Transverse colon (tissue), 4 donors: ENCODE measurements around the gene TBL1X. TPM values are rescaled to one million over a fixed set of nuclear protein-coding genes. Genes with fewer than 3 reads are reported as not detected.

Experiments
- DNase-seq: peaks from one replicate; pipeline ENCODE4 v3.0.0-alpha.2; 2019
- H3K27ac ChIP-seq, 4 donors: fragments of 200-600 bp; sonication (generic); 2 replicates each; pipeline ENCODE4 v1.5.1; 2016 to 2018; ENCODE audit warnings: inconsistent platforms in 4 of 4
- H3K27me3 ChIP-seq: fragments of 200-600 bp; sonication (generic); 2 replicates; pipeline ENCODE4 v1.5.1; 2017; ENCODE audit warnings: inconsistent platforms
- H3K36me3 ChIP-seq, 4 donors: fragments of 200-600 bp; sonication (generic); 2 replicates each; pipeline ENCODE4 v1.5.1; 2017 to 2019; ENCODE audit warnings: inconsistent platforms in 4 of 4
- H3K4me1 ChIP-seq, 4 donors: fragments of 200-600 bp; sonication (generic); 2 replicates each; pipeline ENCODE4 v1.5.1; 2017 to 2020; ENCODE audit warnings: inconsistent platforms in 4 of 4
- H3K4me3 ChIP-seq, 4 donors: fragments of 200-600 bp; sonication (generic); 1 replicate in 1 of 4; 2 replicates in 3 of 4; pipeline versions ENCODE4 v1.5.1 to v1.6.1; 2017 to 2019; ENCODE audit warnings: inconsistent platforms in 4 of 4
- H3K9me3 ChIP-seq, 2 donors: fragments of 200-600 bp; sonication (generic); 2 replicates each; pipeline ENCODE4 v1.5.1; 2017 to 2019; ENCODE audit warnings: inconsistent platforms in 2 of 2
- EP300 ChIP-seq: sonication (generic); formaldehyde crosslinking; IDR thresholded peaks from one replicate; pipeline ENCODE4 v1.6.1; 2017; ENCODE audit warnings: antibody characterized with exemption, low read depth
- POLR2A ChIP-seq: fragments of 450-650 bp; IDR thresholded peaks from one replicate; pipeline ENCODE4 v1.6.1; 2016; ENCODE audit warnings: antibody characterized with exemption, mild to moderate bottlenecking, moderate library complexity
- POLR2AphosphoS5 ChIP-seq, 3 donors: sonication (generic); formaldehyde crosslinking; IDR thresholded peaks; one replicate each; pipeline ENCODE4 v1.6.1; 2016; ENCODE audit warnings: antibody characterized with exemption in 3 of 3
- WGBS, 2 donors: methylation state at CpG; one replicate each; pipeline ENCODE4 v1.1.5; 2018; ENCODE audit warnings: low coverage in 1 of 2; 5-methylcytosine and 5-hydroxymethylcytosine counted together
- in situ Hi-C, 4 donors: fragments of 200-750 bp; cut with MboI; loops; one replicate each; pipeline versions ENCODE4 v1.15.0 to v1.15.1; 2017; ENCODE audit warnings: low sequenced_read_pairs in 3 of 4, low pct_ligation_motif_present in 1 of 4, low pct_unique_long_range_greater_than_20kb in 1 of 4
- intact Hi-C: fragments of 100-400 bp; cut with DNase I; formaldehyde crosslinking; loops from one replicate; pipeline ENCODE4 v1.15.1; 2023; ENCODE audit warnings: low total_unique reads
- total RNA-seq, 4 donors: library from RNA; depleted of rRNA; stranded (reverse); fragments of >200 nt; gene quantifications; one replicate each; pipeline ENCODE4 v1.1.0, GENCODE V29; 2016
- TF ChIP-seq, protein P1 (sequence below), 5 experiments: fragments of 200-600 bp in 3 of 5; fragments of 450-650 bp in 2 of 5; sonication (generic) in 3 of 5; IDR thresholded peaks; 1 replicate in 2 of 5; 2 replicates in 3 of 5; pipeline ENCODE4 v1.5.1; 2016 to 2017; ENCODE audit warnings: antibody characterized with exemption in 5 of 5, inconsistent platforms in 3 of 5, mild to moderate bottlenecking in 2 of 5, moderate library complexity in 1 of 5

TBL1X gene
- total RNA-seq, 4 donors from 2014 or later, result 3.4 to 16.8 (median 13.0) TPM

DNA sequence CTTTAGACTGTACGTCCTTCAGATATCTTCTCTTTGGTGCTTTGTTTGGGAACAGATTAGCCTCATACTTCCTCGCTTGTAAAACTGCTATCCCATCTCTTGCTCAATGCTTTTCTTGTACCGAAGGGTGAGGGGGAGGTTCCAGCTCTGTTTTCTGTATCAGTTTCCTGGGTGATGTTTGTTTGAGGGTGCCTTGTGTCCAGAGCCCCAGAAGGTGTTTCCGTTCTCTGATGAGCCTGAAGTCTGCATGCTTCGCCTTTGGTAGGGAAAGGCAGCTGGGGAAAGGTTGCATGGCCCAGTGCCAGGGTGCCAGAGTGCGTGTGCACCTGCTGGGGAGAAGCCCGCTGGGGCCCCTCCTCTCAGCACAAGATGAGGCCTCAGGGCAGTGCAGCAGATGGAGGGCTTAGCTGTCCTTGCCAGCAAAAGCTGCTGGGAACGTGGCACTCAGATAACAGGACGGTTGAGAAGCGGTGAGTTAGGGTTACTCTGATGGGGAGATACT, 73.7 kb downstream of the TBL1X start:
- WGBS, 2 donors, result 45 to 70% methylated on average over 3 to 10 of the region's 10 CpGs
- intact Hi-C loops, result no loop called here
- no peak for TF ChIP-seq POLR2AphosphoS5 (IDR thresholded peaks at IDR 0.05)
- TF ChIP-seq POLR2A, result no peak
- TF ChIP-seq, protein P1, sequence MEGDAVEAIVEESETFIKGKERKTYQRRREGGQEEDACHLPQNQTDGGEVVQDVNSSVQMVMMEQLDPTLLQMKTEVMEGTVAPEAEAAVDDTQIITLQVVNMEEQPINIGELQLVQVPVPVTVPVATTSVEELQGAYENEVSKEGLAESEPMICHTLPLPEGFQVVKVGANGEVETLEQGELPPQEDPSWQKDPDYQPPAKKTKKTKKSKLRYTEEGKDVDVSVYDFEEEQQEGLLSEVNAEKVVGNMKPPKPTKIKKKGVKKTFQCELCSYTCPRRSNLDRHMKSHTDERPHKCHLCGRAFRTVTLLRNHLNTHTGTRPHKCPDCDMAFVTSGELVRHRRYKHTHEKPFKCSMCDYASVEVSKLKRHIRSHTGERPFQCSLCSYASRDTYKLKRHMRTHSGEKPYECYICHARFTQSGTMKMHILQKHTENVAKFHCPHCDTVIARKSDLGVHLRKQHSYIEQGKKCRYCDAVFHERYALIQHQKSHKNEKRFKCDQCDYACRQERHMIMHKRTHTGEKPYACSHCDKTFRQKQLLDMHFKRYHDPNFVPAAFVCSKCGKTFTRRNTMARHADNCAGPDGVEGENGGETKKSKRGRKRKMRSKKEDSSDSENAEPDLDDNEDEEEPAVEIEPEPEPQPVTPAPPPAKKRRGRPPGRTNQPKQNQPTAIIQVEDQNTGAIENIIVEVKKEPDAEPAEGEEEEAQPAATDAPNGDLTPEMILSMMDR (IDR thresholded peaks at IDR 0.05), result no peak
- TF ChIP-seq EP300, result no peak
- DNase-seq, result peak; percentile 33
- Histone ChIP-seq H3K36me3 (no peaks in the 10 kb centered on the region), H3K27me3 (no peaks in the 10 kb centered on the region), H3K27ac (no peak overlapping the region), H3K4me3 (no peak overlapping the region), H3K4me1 (peaks cover 0 to 17% (median 0%) of the 10 kb centered on the region in 4 donors), H3K9me3 (no peaks in the 10 kb centered on the region)
- in situ Hi-C loops, result no loop called here

DNA sequence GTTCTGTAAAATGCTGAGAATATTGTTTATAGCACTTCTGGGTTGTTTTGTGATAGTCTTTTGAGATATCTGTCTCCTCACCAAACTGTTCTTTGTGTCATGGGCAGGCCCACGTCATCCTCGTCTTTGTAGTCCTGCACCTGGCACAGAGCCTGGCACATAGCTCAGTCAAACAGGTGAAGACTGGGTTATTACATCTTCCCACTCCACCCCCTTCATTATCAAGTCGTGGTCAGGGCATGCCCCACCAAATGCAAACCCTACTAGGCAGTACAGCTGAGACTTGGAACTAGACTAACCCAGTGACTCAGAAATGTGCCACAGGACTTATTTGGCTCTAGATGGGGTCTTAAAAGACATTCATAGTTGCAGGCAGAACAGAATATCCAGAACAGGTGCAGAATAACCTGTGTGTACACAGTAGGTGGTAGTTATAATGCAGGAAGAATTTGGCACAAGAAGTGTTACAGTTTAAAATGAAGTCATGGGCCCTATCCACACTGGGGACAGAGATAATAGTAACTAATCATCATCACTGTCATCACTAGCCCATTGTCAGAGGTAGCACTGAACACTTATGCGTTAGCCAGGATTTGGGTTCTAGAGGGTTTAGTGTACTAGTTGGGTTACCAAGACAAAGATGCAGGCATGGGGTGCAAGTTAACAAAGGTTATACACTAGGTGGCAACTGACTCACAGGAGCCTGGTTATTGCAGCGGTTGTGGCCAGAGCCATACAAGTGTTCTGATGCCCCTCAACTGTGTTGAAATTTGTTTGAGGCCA, 74.9 kb downstream of the TBL1X start:
- no peaks in the 10 kb centered on the region for H3K27me3 ChIP-seq
- intact Hi-C loops, result no loop called here
- no peak for DNase-seq
- H3K9me3 ChIP-seq, result no peaks in the 10 kb centered on the region
- TF ChIP-seq POLR2AphosphoS5 (IDR thresholded peaks at IDR 0.05), result no peak
- TF ChIP-seq POLR2A, result no peak
- no peak overlapping the region for H3K4me3 ChIP-seq
- no peak overlapping the region for H3K27ac ChIP-seq
- no peaks in the 10 kb centered on the region for H3K36me3 ChIP-seq
- WGBS, 2 donors, result 72% methylated on average over 5 of the region's 5 CpGs; no CpG with 5 or more reads in 1 of the 2 donors
- in situ Hi-C loops, result no loop called here
- peaks cover 0 to 13% (median 0%) of the 10 kb centered on the region in 4 donors for H3K4me1 ChIP-seq

- DNase-seq, result no peak
Measured at GRCh38 chrX:9542106-9542760, 77.4 kb downstream of the TBL1X start.

GRCh38 chrX:9542761-9543111, 77.9 kb downstream of the TBL1X start:
- DNase-seq, result no peak
- in situ Hi-C loops, result no loop called here
- Histone ChIP-seq H3K4me1 (peaks cover 0 to 8% (median 0%) of the 10 kb centered on the region in 4 donors), H3K36me3 (no peaks in the 10 kb centered on the region), H3K9me3 (no peaks in the 10 kb centered on the region), H3K4me3 (no peak overlapping the region), H3K27me3 (no peaks in the 10 kb centered on the region), H3K27ac (no peak overlapping the region)
- TF ChIP-seq POLR2AphosphoS5 (IDR thresholded peaks at IDR 0.05) (no peak), POLR2A (no peak), EP300 (no peak)
- TF ChIP-seq, protein P1 (IDR thresholded peaks at IDR 0.05), result no peak
- intact Hi-C loops, result no loop called here
- 82 to 100% methylated on average over 2 to 12 of the region's 12 CpGs for WGBS, 2 donors

More at GRCh38 chrX:9542106-9542760, 77.4 kb downstream of the TBL1X start:
- Histone ChIP-seq H3K4me1 (peaks cover 0 to 8% (median 0%) of the 10 kb centered on the region in 4 donors), H3K27me3 (no peaks in the 10 kb centered on the region), H3K36me3 (no peaks in the 10 kb centered on the region), H3K27ac (no peak overlapping the region), H3K4me3 (no peak overlapping the region), H3K9me3 (no peaks in the 10 kb centered on the region)
- WGBS, 2 donors, result 40 to 75% methylated on average over 1 to 13 of the region's 13 CpGs
- intact Hi-C loops (no loop called here), in situ Hi-C loops (no loop called here)
- TF ChIP-seq POLR2AphosphoS5 (IDR thresholded peaks at IDR 0.05), result no peak
- TF ChIP-seq EP300, result no peak

DNA sequence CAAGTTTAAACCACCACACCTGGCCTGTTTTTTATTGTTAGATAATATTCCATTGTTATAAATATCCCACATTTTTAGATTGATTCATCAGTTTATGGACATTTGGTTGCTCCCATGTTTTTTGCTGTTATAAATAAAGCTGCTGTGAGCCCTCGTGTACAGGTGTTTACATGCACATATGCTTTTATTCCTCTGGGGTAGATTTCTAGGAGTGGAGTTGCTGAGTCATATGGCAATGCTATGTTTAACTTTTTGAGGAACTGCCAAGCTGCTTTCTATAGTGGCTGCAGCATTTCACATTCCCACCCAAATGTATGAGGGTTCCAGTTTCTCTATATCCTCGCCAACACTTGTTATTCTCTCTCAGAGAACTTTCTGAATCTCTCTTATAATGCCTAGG, 90.5 kb downstream of the TBL1X start:
- no peak for DNase-seq
- no peaks in the 10 kb centered on the region for H3K27me3 ChIP-seq
- peaks cover 0 to 5% (median 0%) of the 10 kb centered on the region in 4 donors for H3K4me1 ChIP-seq
- no peak overlapping the region for H3K4me3 ChIP-seq
- H3K36me3 ChIP-seq, result no peaks in the 10 kb centered on the region
- 60% methylated on average over 2 of the region's 2 CpGs; no CpG with 5 or more reads in 1 of the 2 donors for whole genome bisulfite sequencing, 2 donors
- no peaks in the 10 kb centered on the region for H3K9me3 ChIP-seq
- intact Hi-C loops, result no loop called here
- TF ChIP-seq EP300, result no peak
- TF ChIP-seq, protein P1 (IDR thresholded peaks at IDR 0.05), result no peak
- TF ChIP-seq POLR2A, result no peak
- no peak for TF ChIP-seq POLR2AphosphoS5 (IDR thresholded peaks at IDR 0.05)
- H3K27ac ChIP-seq, result no peak overlapping the region
- in situ Hi-C loops, result no loop called here
